Dedifferentiated amniotic fluid mesenchymal stem cell (primary cell): Measurements from ENCODE around the gene YPEL4.
A peak's percentile ranks its signal among the peaks of the same experiment; 100 is the strongest.

ENCODE experiments used
- DNase-seq: peaks from one replicate; pipeline ENCODE4 v3.0.0-alpha.2; 2016; ENCODE audit errors: extremely low spot score

Gene YPEL4

DNA sequence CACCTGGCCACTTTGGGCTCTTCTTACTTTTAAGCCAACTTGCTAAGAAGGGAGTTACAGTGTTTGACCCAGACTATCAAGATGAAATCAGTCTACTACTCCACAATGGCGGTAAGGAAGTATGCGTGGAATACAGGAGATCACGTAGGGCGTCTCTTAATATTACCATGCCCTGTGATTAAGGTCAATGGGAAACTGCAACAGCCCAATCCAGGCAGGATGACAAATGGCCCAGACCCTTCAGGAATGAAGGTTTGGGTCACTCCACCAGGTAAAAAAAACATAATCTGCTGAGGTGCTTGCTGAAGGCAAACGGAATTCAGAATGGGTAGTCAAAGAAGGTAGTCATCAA is 1.0 kb upstream of the YPEL4 start:
- no peak for DNase-seq

DNA sequence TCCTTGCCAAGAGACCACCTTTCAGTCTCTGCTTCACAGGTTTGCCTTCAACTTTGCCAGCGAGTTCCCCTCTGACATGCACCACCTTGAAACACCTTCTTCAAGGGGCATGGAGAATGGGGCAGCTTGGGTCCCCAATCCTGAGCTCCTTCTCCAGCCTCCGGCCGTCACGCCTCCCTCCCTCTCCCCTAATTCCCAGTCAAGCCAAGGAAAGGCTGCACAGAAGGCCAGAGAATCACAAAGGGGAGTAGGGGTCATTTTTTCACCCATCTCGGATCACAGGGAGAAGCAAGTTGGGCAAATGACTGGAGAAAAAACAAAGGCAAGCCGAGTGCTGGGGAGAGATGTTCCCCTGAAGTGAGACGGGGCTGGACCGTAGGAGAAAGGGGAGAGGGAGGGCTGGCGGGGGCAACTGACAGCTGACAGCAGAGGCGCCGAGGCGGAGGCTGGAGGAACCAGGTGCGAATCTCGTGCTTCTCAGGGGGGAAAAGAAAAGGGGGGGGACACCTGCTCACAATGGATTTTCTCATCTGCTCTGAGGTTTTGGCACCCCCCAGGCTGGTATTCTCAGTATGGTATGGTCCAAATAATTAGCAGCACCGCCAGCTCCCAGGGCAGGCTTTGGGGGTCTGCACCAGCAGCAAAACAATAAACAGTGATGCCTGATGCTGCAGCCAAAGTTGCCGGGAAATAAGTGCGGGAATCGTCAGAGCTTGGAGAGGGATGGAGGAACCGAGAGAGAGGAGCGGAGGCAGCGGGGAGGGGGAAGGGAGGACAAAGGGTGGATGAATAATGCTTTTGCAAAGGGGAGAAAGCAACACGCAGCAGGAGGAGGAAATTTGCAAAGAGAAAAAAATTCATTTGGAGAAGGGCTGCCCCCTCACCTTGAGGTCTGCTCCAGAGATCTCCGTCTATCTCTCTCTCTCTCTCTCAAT is 644 bp downstream of the YPEL4 start:
- no peak for DNase-seq

DNA sequence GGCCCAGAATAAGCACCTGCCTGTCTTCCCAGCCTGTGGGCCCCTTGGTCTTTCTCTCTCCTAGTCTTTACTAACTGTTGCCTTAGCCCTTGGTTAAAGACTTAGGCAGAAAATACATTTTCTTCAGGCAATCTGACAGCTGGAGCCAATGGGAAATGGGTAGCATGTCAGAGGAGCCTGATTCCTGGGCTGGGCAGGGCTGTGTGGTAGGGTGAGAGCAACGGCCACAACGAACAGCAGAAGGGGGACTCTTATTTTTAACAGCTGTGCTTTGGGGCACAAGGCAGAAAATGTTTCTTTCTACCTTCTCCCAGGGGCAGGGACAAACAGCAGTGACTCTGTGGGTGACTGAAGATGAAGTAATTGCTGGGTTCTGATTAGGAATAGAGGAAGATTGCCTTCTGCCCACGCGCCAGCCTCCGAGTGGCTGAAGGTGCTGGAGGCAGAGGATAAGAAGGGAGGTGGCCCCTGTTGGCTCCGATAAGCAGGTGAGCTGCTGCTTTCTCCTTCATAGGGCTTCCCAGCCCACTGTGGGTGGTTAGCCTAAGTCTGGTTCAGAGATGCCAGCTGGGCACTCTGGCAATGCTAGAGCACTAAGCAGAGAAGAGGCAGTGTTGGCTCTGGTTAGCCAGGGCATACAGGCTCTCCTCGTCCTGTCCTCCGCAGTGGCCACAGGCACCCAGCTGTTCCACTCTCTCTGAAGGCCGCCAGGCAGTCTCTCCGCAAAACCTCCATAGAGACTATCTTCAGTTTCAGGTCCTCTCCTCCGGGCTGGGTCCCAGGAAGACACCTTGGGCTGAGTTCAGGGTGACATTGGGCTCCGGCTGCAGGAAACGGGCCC is 1.5 kb downstream of the YPEL4 start:
- no peak for DNase-seq

GRCh38 chr11:57647372-57647771 is 2.3 kb downstream of the YPEL4 start:
- no peak for DNase-seq

DNA sequence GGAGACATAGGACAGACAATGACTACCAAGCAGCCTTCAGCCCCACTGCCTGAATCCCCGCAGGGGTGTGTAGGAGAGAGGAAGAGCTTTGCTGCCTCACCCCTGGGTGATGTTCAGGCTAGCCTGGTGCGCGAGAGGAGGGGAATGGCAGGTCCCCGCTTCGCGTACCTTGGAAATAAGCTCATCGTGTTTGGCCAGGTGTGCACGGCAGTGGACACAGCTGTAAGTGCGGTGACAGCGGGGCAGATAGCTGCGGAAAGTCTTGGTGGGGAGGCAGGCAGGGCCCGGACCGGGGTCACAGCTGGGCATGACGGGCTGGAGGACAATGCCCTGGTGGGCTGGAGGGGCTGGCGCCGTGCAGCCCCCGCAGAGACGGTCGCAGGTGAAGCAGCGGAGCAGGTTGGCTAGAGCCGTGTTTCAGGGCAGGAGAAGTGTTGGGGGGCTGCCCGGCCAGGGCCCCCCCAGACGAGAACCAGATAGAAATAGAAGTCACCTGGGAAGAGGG is 2.9 kb downstream of the YPEL4 start:
- DNase-seq: no peak

- no peak for DNase-seq
These were observed 3.4 kb downstream of the YPEL4 start for GRCh38 chr11:57646194-57646798.

- no peak for DNase-seq
These were observed 4.0 kb downstream of the YPEL4 start for GRCh38 chr11:57645689-57646085.

- peak; percentile 49 for DNase-seq
These were observed 4.7 kb downstream of the YPEL4 start for GRCh38 chr11:57644748-57645688.

GRCh38 chr11:57643802-57644201 is 5.9 kb downstream of the YPEL4 start:
- DNase-seq: no peak

- DNase-seq: peak; percentile 64
These were observed 8.5 kb downstream of the YPEL4 start for GRCh38 chr11:57641011-57641807.

DNA sequence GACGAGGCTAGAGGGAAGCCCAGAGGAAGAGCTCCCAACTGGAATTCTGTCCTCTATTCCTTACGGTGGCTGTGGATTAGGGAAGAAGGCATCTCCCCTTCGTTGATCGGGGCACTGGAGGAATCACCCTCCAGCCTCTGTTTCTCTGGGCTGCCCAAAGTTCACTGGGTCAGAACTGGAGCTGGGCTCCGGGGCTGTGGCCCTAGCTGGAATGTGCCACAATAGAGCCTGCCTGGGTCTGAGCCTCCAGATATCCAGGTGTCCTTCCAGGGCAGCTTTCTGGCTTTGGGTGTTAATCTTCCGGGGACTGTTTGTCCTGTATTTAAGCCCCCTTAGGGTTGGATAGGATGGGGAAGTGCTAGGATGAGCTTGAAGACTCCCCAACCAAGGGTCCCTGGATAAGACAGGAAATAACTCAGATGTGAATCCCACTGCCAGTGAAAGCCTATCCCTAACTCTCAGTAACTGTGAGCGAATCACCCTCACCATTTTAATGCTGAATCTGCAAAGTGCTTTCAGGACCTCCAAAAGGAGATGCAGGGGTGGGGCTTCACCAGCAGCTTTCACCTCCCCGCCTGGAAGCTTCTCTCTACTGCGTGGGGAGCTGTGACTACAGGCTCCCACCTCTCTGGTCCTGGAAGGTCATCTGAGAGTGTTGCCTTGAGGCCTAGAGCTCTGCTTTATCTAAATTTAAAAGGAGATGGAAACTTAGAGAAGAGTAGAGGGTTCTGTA is 9.5 kb downstream of the YPEL4 start:
- DNase-seq: no peak

GRCh38 chr11:57639321-57640067 is 10.2 kb downstream of the YPEL4 start:
- DNase-seq: no peak

- no peak for DNase-seq
These were observed 10.8 kb downstream of the YPEL4 start for GRCh38 chr11:57638811-57639320.

GRCh38 chr11:57638005-57638781 is 11.5 kb downstream of the YPEL4 start:
- peak; percentile 93 for DNase-seq

DNA sequence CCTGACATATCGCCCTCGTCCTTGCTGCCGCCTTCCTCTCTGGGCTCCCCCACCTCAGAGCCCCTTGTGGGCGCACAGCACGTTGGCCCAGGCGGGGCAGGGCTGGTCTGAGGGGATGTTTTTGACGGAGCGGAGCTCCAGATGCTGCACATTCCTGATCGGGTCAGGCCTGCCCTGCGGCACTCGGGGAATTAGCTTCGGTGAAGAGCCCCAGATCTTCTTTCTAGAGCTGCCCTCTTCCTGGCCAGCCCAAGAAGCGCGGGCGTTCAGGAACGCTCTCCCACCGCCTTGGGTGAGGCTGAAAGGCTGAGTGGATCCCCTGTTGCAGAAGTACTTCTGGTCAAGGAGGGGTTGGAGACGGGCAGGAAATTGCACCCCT is 12.1 kb downstream of the YPEL4 start:
- DNase-seq: peak; percentile 25

GRCh38 chr11:57635246-57635645 is 14.5 kb downstream of the YPEL4 start:
- no peak for DNase-seq

DNA sequence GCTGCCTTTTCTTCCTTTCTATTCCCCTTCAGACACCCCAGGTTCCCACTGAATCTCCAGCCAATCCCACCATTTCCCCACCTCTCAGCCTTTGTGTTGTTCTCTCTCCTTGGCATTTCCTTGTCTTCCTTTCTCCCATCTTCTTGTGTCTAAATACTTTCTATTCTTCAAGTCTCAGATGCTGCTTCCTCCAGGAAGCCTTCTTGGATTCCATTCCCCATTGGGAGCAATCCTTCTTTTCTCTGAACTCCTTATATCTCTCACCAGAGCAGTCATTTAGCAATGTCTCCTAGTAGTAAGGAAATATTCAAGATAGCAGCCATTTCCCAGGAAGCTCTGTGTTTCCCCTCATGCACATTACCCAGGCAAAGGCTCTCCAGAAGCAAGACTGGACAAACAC is 15.4 kb downstream of the YPEL4 start:
- DNase-seq: no peak
